H1 (cell line): ENCODE results near the gene CD52. TPM values are rescaled to one million over a fixed set of nuclear protein-coding genes. Genes with fewer than 3 reads are reported as not detected.

Experiments
- CTCF ChIA-PET: fragments of 300-600 bp; sonication (Branson Sonifier 250); formaldehyde crosslinking; loops from one replicate; lab custom pipeline; 2021; ENCODE audit not compliant: partially characterized antibody; lab: Charles Lee
- POLR2A ChIA-PET: fragments of 300-600 bp; sonication (Branson Sonifier 250); formaldehyde crosslinking; loops from one replicate; lab custom pipeline; 2021; ENCODE audit warnings: inconsistent platforms; ENCODE audit not compliant: partially characterized antibody; lab: Charles Lee
- DNase-seq, 2 experiments: peaks; one replicate each; pipeline versions ENCODE4 v3.0.0 to v3.0.0-alpha.2; 2010 to 2022; ENCODE audit warnings: low spot score in 2 of 2, low read depth in 1 of 2, mixed read lengths in 1 of 2
- FAIRE-seq: peaks from 2 replicates; lab custom pipeline; 2011; peaks lifted over from hg19 to GRCh38; lab: Jason Lieb, UNC
- H2AFZ ChIP-seq: 2 replicates; pipeline ENCODE4 v1.8.1; 2012; ENCODE audit warnings: low read length, inconsistent platforms
- H2AK5ac ChIP-seq: 2 replicates; pipeline ENCODE4 v1.6.1; 2013; ENCODE audit warnings: low read depth, low read length
- H2BK120ac ChIP-seq: replicated peaks from 2 replicates; pipeline ENCODE3; 2013; ENCODE audit warnings: low read depth, low read length, inconsistent platforms
- H2BK12ac ChIP-seq: 2 replicates; pipeline ENCODE4 v1.6.1; 2013; ENCODE audit warnings: low read depth, low read length
- H2BK15ac ChIP-seq: 2 replicates; pipeline ENCODE4 v1.6.1; 2013; ENCODE audit warnings: low read length
- H2BK20ac ChIP-seq: 2 replicates; pipeline ENCODE4 v1.6.1; 2013; ENCODE audit warnings: low read length
- H2BK5ac ChIP-seq: 2 replicates; pipeline ENCODE4 v1.6.1; 2013; ENCODE audit warnings: low read depth, low read length
- H3K14ac ChIP-seq: 2 replicates; pipeline ENCODE4 v1.6.1; 2013; ENCODE audit warnings: inconsistent platforms; ENCODE audit not compliant: insufficient read length
- H3K18ac ChIP-seq: 2 replicates; pipeline ENCODE4 v1.6.1; 2013; ENCODE audit warnings: low read length; ENCODE audit errors: extremely low read depth
- H3K23ac ChIP-seq: 2 replicates; pipeline ENCODE4 v1.6.1; 2013; ENCODE audit warnings: inconsistent platforms; ENCODE audit not compliant: insufficient read length
- H3K23me2 ChIP-seq: 2 replicates; pipeline ENCODE4 v1.6.1; 2013; ENCODE audit warnings: low read depth, low read length
- H3K27ac ChIP-seq: 2 replicates; pipeline ENCODE4 v1.6.1; 2011; ENCODE audit warnings: low read depth, low read length, inconsistent platforms
- H3K27me3 ChIP-seq, 4 experiments: replicated peaks in 1 of 4; 1 replicate in 1 of 4; 2 replicates in 3 of 4; pipeline versions ENCODE4 v1.6.1 to v1.8.1; 2011 to 2013; ENCODE audit warnings: low read length in 3 of 4, mild to moderate bottlenecking in 3 of 4, inconsistent platforms in 2 of 4, mixed read lengths in 2 of 4, moderate library complexity in 1 of 4; ENCODE audit not compliant: control insufficient read depth in 3 of 4, insufficient read depth in 3 of 4; ENCODE audit errors: extremely low read depth in 1 of 4
- H3K36me3 ChIP-seq, 4 experiments: 2 replicates each; pipeline versions ENCODE4 v1.6.1 to v1.8.1; 2011 to 2013; ENCODE audit warnings: mild to moderate bottlenecking in 4 of 4, low read length in 3 of 4, moderate library complexity in 2 of 4, control low read depth in 1 of 4, inconsistent platforms in 1 of 4; ENCODE audit not compliant: insufficient read depth in 4 of 4, control insufficient read depth in 2 of 4
- H3K4ac ChIP-seq: replicated peaks from 2 replicates; pipeline ENCODE3; 2013; ENCODE audit warnings: low read length, low read depth, mixed read lengths, inconsistent platforms; ENCODE audit not compliant: insufficient read length
- H3K4me1 ChIP-seq, 4 experiments: replicated peaks in 1 of 4; 1 replicate in 1 of 4; 2 replicates in 3 of 4; pipeline versions ENCODE4 v1.6.1 to v1.8.1; 2011 to 2013; ENCODE audit warnings: low read length in 3 of 4, inconsistent platforms in 2 of 4, mixed read lengths in 1 of 4; ENCODE audit not compliant: insufficient read depth in 4 of 4, control insufficient read depth in 3 of 4
- H3K4me2 ChIP-seq, 2 experiments: 2 replicates each; pipeline versions ENCODE4 v1.6.1 to v1.8.1; 2011 to 2013; ENCODE audit warnings: low read depth in 2 of 2, low read length in 2 of 2, control low read depth in 1 of 2, inconsistent platforms in 1 of 2, mild to moderate bottlenecking in 1 of 2; ENCODE audit not compliant: insufficient read depth in 1 of 2
- H3K4me3 ChIP-seq, 4 experiments: fragments of 200-600, 300-600 bp in 1 of 4; sonication (generic), shearing (Covaris generic), sonication (Bioruptor Twin) in 1 of 4; 2 replicates each; pipeline versions ENCODE4 v1.5.1 to v1.8.1; 2011 to 2016; ENCODE audit warnings: low read length in 4 of 4, low read depth in 3 of 4, control low read depth in 2 of 4, inconsistent platforms in 2 of 4, mild to moderate bottlenecking in 2 of 4, mixed read lengths in 1 of 4, moderate library complexity in 1 of 4; ENCODE audit not compliant: insufficient read depth in 2 of 4; ENCODE audit errors: extremely low read depth in 1 of 4
- H3K56ac ChIP-seq: replicated peaks from 2 replicates; pipeline ENCODE3; 2013; ENCODE audit warnings: low read depth, mild to moderate bottlenecking, mixed read lengths, low read length, inconsistent platforms; ENCODE audit not compliant: insufficient read length
- H3K79me1 ChIP-seq: 2 replicates; pipeline ENCODE4 v1.6.1; 2013; ENCODE audit warnings: low read depth, low read length, control low read depth
- H3K79me2 ChIP-seq, 2 experiments: 2 replicates each; pipeline versions ENCODE4 v1.6.1 to v1.8.1; 2012 to 2013; ENCODE audit warnings: low read length in 2 of 2, mild to moderate bottlenecking in 2 of 2, inconsistent platforms in 1 of 2; ENCODE audit not compliant: insufficient read depth in 2 of 2, control insufficient read depth in 1 of 2
- H3K9ac ChIP-seq, 4 experiments: replicated peaks in 1 of 4; 1 replicate in 1 of 4; 2 replicates in 3 of 4; pipeline versions ENCODE4 v1.6.1 to v1.8.1; 2011 to 2013; ENCODE audit warnings: low read depth in 3 of 4, low read length in 3 of 4, control low read depth in 2 of 4, mild to moderate bottlenecking in 2 of 4, moderate library complexity in 2 of 4, inconsistent platforms in 1 of 4; ENCODE audit errors: extremely low read depth in 1 of 4
- H3K9me3 ChIP-seq, 2 experiments: 2 replicates each; pipeline versions ENCODE4 v1.6.1 to v1.8.1; 2012 to 2013; ENCODE audit warnings: mild to moderate bottlenecking in 2 of 2, moderate library complexity in 2 of 2, control low read depth in 1 of 2, inconsistent platforms in 1 of 2, low read depth in 1 of 2, low read length in 1 of 2, mixed read lengths in 1 of 2; ENCODE audit not compliant: insufficient read depth in 2 of 2
- H4K20me1 ChIP-seq, 2 experiments: replicated peaks in 1 of 2; 2 replicates each; pipeline versions ENCODE3 to v1.8.1; 2011 to 2013; ENCODE audit warnings: inconsistent platforms in 2 of 2, low read length in 2 of 2, mild to moderate bottlenecking in 1 of 2; ENCODE audit not compliant: insufficient read depth in 2 of 2, control insufficient read depth in 1 of 2
- H4K5ac ChIP-seq: 2 replicates; pipeline ENCODE4 v1.6.1; 2013; ENCODE audit warnings: low read length, low read depth, mixed read lengths, inconsistent platforms; ENCODE audit not compliant: insufficient read length
- H4K8ac ChIP-seq: 2 replicates; pipeline ENCODE4 v1.8.0; 2013; ENCODE audit warnings: mild to moderate bottlenecking, moderate library complexity, low read length, inconsistent platforms; ENCODE audit not compliant: insufficient read depth; ENCODE audit errors: extremely low read depth
- H4K91ac ChIP-seq: replicated peaks from 2 replicates; pipeline ENCODE3; 2013; ENCODE audit warnings: low read length, mixed read lengths, inconsistent platforms; ENCODE audit not compliant: insufficient read length
- ASH2L ChIP-seq: fragments of 200-600, 300-600 bp; sonication (generic); IDR thresholded peaks from one replicate; pipeline ENCODE4 v1.7.1; 2017; ENCODE audit warnings: low read length
- ATF3 ChIP-seq: IDR thresholded peaks from 2 replicates; pipeline ENCODE4 v1.6.1; 2011; ENCODE audit warnings: low read depth, mild to moderate bottlenecking, low read length; ENCODE audit not compliant: insufficient read depth
- CBX5 ChIP-seq: fragments of 300-800, 300-1000 bp; sonication (generic); IDR thresholded peaks from 2 replicates; pipeline ENCODE4 v1.7.1; 2016; ENCODE audit warnings: antibody characterized with exemption, low read length, low read depth
- GTF2F1 ChIP-seq: IDR thresholded peaks from 2 replicates; pipeline ENCODE4 v1.6.1; 2012; ENCODE audit warnings: low read depth, low read length, improper control_type of control experiment, borderline replicate concordance
- HDAC2 ChIP-seq, 2 experiments: fragments of 300-600 bp in 1 of 2; sonication (generic) in 1 of 2; IDR thresholded peaks; 2 replicates each; pipeline ENCODE4 v1.6.1; 2011 to 2012; ENCODE audit warnings: low read depth in 2 of 2, low read length in 2 of 2, mild to moderate bottlenecking in 2 of 2, moderate library complexity in 2 of 2, borderline replicate concordance in 1 of 2, inconsistent platforms in 1 of 2
- JUN ChIP-seq: IDR thresholded peaks from 2 replicates; pipeline ENCODE4 v1.6.1; 2011; ENCODE audit warnings: low read depth, mild to moderate bottlenecking, improper control_type of control experiment, low read length
- NRF1 ChIP-seq: IDR thresholded peaks from 2 replicates; pipeline ENCODE4 v1.6.1; 2011; ENCODE audit warnings: mild to moderate bottlenecking, low read depth, low read length, improper control_type of control experiment
- RBBP5 ChIP-seq: IDR thresholded peaks from 2 replicates; pipeline ENCODE4 v1.7.1; 2012; ENCODE audit warnings: low read depth, mild to moderate bottlenecking, inconsistent platforms, low read length, moderate library complexity, borderline replicate concordance
- SAP30 ChIP-seq: fragments of 300-600 bp; sonication (generic); IDR thresholded peaks from 2 replicates; pipeline ENCODE4 v1.7.1; 2012; ENCODE audit warnings: low read length, moderate library complexity, mild to moderate bottlenecking, inconsistent platforms; ENCODE audit not compliant: insufficient read depth, insufficient replicate concordance
- SRF ChIP-seq: IDR thresholded peaks from 2 replicates; pipeline ENCODE4 v1.6.1; 2011; ENCODE audit warnings: mild to moderate bottlenecking, low read depth, low read length, moderate library complexity
- SUZ12 ChIP-seq: fragments of 200-600 bp; sonication (generic); IDR thresholded peaks from 2 replicates; pipeline ENCODE4 v1.6.1; 2012; ENCODE audit warnings: mild to moderate bottlenecking, inconsistent platforms, low read length, moderate library complexity, mixed read lengths
- YY1 ChIP-seq: IDR thresholded peaks from 2 replicates; pipeline ENCODE4 v1.6.1; 2011; ENCODE audit warnings: low read depth, mild to moderate bottlenecking, low read length
- WGBS, 2 experiments: shearing (Covaris generic) in 1 of 2; methylation state at CpG; one replicate each; pipeline versions ENCODE4 v1.1.6 to v1.1.7; 2013 to 2015; ENCODE audit warnings: low lambda C conversion rate in 2 of 2, mixed read lengths in 2 of 2, inconsistent platforms in 1 of 2, low coverage in 1 of 2, missing lambda C conversion rate in 1 of 2; ENCODE audit not compliant: insufficient replicate concordance in 2 of 2, insufficient coverage in 1 of 2, insufficient read length in 1 of 2; ENCODE audit errors: extremely low coverage in 1 of 2, missing lambda C conversion rate in 1 of 2; 5-methylcytosine and 5-hydroxymethylcytosine counted together
- polyA plus RNA-seq, 7 experiments: library from polyadenylated mRNA; depleted of rRNA in 3 of 7; stranded (reverse) in 5 of 7; unstranded in 2 of 7; fragments of >200 nt in 5 of 7; fragments of 200-250 nt in 2 of 7; gene quantifications; 1 replicate in 5 of 7; 2 replicates in 1 of 7; 4 replicates in 1 of 7; pipeline versions ENCODE4 v1.2.1 to v1.2.3, GENCODE V29; 2011 to 2013; ENCODE audit warnings: missing spikeins in 2 of 7, mixed read lengths in 2 of 7
- total RNA-seq: library from RNA; stranded (reverse); fragmentation: NEBNext Ultra II Directional; extraction: Animal tissue kit (Norgen Biotek cat#: 25700); gene quantifications from 2 replicates; pipeline ENCODE4 v1.2.1, GENCODE V29; 2021

Gene CD52
- total and polyA plus RNA-seq, 2 of the 8 experiments (the other 6 are each of a cell fraction or from before 2014, with no cell fraction given), result 2.4 to 3.1 TPM

DNA sequence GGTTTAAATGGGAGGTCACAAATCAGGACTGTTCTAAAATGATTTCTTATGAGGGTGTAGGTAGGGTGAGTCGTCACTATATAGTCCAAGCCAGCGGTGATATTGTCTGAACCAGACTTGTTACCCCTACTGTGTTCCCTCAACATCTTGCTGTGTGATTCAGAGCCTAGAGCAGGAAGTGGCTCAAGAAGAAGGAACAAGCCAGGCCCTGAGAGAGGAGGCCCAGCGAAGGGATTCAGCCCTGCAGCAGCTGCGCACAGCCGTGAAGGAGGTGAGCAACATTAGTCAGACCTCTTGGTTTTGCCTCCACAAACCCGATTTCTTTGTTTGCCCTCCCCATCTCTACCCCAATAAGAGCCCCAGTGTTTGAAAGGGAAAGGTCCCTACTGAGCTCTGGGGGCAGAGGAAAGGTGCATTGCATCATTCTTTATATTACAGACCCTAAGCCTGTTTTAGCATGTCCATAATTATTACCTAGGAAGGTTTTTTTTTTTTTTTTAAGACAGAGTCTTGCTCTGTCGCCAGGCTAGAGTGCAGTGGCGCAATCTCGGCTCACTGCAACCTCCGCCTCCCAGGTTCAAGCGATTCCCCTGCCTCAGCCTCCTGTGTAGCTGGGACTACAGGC, 42.8 kb upstream of the CD52 start:
- Histone ChIP-seq H3K18ac (no peak overlapping the region), H3K36me3 (peaks cover 34 to 59% (median 54%) of the 10 kb centered on the region in 4 experiments), H2BK5ac (peak overlapping the region; percentile 2; the same call in 1 of the 2 replicates), H3K4me3 (no peak overlapping the region), H2BK12ac (no peak overlapping the region), H4K8ac (no peak overlapping the region), H3K14ac (no peak overlapping the region), H2AFZ (no peak overlapping the region), H4K91ac (no peak overlapping the region), H3K79me1 (no peaks in the 10 kb centered on the region), H3K27ac (peak overlapping the region; percentile 26; the same call in 1 of the 2 replicates), H3K27me3 (no peaks in the 10 kb centered on the region), H2BK120ac (no peak overlapping the region), H2AK5ac (no peak overlapping the region), H3K56ac (no peak overlapping the region), H3K79me2 (no peaks in the 10 kb centered on the region), H3K9me3 (no peaks in the 10 kb centered on the region), H3K9ac (no peak overlapping the region), H2BK15ac (no peak overlapping the region), H3K4me2 (no peak overlapping the region), H3K4me1 (peaks cover 2 to 13% (median 5%) of the 10 kb centered on the region in 4 experiments), H4K20me1 (peaks cover 2 to 9% of the 10 kb centered on the region in 2 experiments), H2BK20ac (no peak overlapping the region), H3K23me2 (no peaks in the 10 kb centered on the region; the same call in 1 of the 2 replicates), H3K23ac (no peak overlapping the region), H4K5ac (no peak overlapping the region), H3K4ac (no peak overlapping the region)
- WGBS, 2 experiments, result 95% methylated on average over 10 of the region's 11 CpGs; no CpG with 5 or more reads in 1 of the 2 experiments
- FAIRE-seq (no peak), DNase-seq (no peak)
- POLR2A ChIA-PET, result interaction anchor here (0.8 to 1.9 kb wide), 5 partner anchors 10 to 197 kb away, joined by 3 to 5 read pairs (median 4); partner anchors contain the start of gene LIN28A
- CTCF ChIA-PET, result interaction anchor here (0.7 to 39.7 kb wide), 23 partner anchors 10 to 430 kb away, joined by 3 to 1530 read pairs (median 4); partner anchors contain the start of genes CATSPER4, CD52, CEP85 and CNKSR1
- no peak for TF ChIP-seq RBBP5
- TF ChIP-seq JUN, result no peak
- TF ChIP-seq GTF2F1, result no peak
- TF ChIP-seq HDAC2 (IDR thresholded peaks at IDR 0.05; ENCODE audit: borderline replicate concordance in 1 of 2, low read depth in 2 of 2, low read length in 2 of 2), result no peak
- TF ChIP-seq NRF1, result no peak
- TF ChIP-seq SAP30, result no peak
- no peak for TF ChIP-seq CBX5
- no peak for TF ChIP-seq YY1
- TF ChIP-seq ASH2L, result no peak
- TF ChIP-seq SUZ12, result no peak
- no peak for TF ChIP-seq ATF3
- TF ChIP-seq SRF, result no peak
